Stomach (tissue), 9 donors: Measurements from ENCODE around the gene SNRPD2. TPM values are rescaled to one million over a fixed set of nuclear protein-coding genes. Genes with fewer than 3 reads are reported as not detected.

Experiments
- DNase-seq, 2 donors: peaks; one replicate each; pipeline versions ENCODE4 v3.0.0 to v3.0.0-alpha.2; 2013 to 2019
- H3K27ac ChIP-seq, 5 donors: fragments of 200-600 bp in 4 of 5; sonication (generic) in 4 of 5; one replicate each; pipeline ENCODE4 v1.5.1; 2013 to 2019; ENCODE audit warnings: mild to moderate bottlenecking in 1 of 5, moderate library complexity in 1 of 5
- H3K27me3 ChIP-seq, 3 donors: fragments of 200-600 bp; sonication (generic); one replicate each; pipeline ENCODE4 v1.5.1; 2017 to 2019; ENCODE audit warnings: mixed run types in 1 of 3
- H3K36me3 ChIP-seq, 4 donors: fragments of 200-600 bp; sonication (generic); 1 replicate in 3 of 4; 2 replicates in 1 of 4; pipeline ENCODE4 v1.5.1; 2016 to 2019
- H3K4me1 ChIP-seq, 4 donors: fragments of 200-600 bp; sonication (generic); one replicate each; pipeline ENCODE4 v1.5.1; 2016 to 2019
- H3K4me3 ChIP-seq, 4 donors: fragments of 200-600 bp; sonication (generic) in 3 of 4; one replicate each; pipeline ENCODE4 v1.5.1; 2016 to 2019; ENCODE audit warnings: mild to moderate bottlenecking in 1 of 4
- H3K9me3 ChIP-seq, 4 donors: fragments of 200-600 bp; sonication (generic); one replicate each; pipeline ENCODE4 v1.5.1; 2016 to 2019
- EP300 ChIP-seq: sonication (generic); formaldehyde crosslinking; IDR thresholded peaks from one replicate; pipeline ENCODE4 v1.6.1; 2017; ENCODE audit warnings: antibody characterized with exemption
- POLR2A ChIP-seq, 4 donors: fragments of 450-650 bp; IDR thresholded peaks; one replicate each; pipeline ENCODE4 v1.6.1; 2016; ENCODE audit warnings: antibody characterized with exemption in 4 of 4, control low read depth in 2 of 4, mild to moderate bottlenecking in 1 of 4, moderate library complexity in 1 of 4
- POLR2AphosphoS5 ChIP-seq, 3 donors: sonication (generic); formaldehyde crosslinking; IDR thresholded peaks; one replicate each; pipeline ENCODE4 v1.6.1; 2016; ENCODE audit warnings: antibody characterized with exemption in 3 of 3
- WGBS, 5 donors: extraction: QIAGEN DNeasy Blood & Tissue Kit in 3 of 5; methylation state at CpG; one replicate each; pipeline versions ENCODE4 v1.1.5 to v1.1.7; 2013 to 2018; 5-methylcytosine and 5-hydroxymethylcytosine counted together
- intact Hi-C: fragments of 100-400 bp; cut with DNase I; formaldehyde crosslinking; loops from one replicate; pipeline ENCODE4 v1.15.1; 2023; ENCODE audit warnings: low total_unique reads
- polyA plus RNA-seq, 3 donors: library from polyadenylated mRNA; stranded (reverse); fragments of 200-250 nt; gene quantifications; one replicate each; pipeline ENCODE4 v1.2.3, GENCODE V29; 2013
- total RNA-seq, 5 donors: library from RNA; depleted of rRNA; stranded (reverse); fragments of >200 nt; gene quantifications; one replicate each; pipeline versions ENCODE4 v1.1.0 to v1.2.3, GENCODE V29; 2014 to 2016
- TF ChIP-seq, protein P1 (sequence below), 7 experiments: fragments of 450-650 bp in 4 of 7; fragments of 200-600 bp in 3 of 7; sonication (generic) in 3 of 7; IDR thresholded peaks; one replicate each; pipeline ENCODE4 v1.5.1; 2016 to 2019; ENCODE audit warnings: antibody characterized with exemption in 7 of 7, control low read depth in 2 of 7, mild to moderate bottlenecking in 1 of 7
- donor health status: healthy with polysubstance abuse.
- donor health status: Bipolar disorder and iron deficiency.
- donor health status: healthy.

The SNRPD2 gene
- total and polyA plus RNA-seq, 8 donors = 79.9 to 511 (median 182) TPM

DNA sequence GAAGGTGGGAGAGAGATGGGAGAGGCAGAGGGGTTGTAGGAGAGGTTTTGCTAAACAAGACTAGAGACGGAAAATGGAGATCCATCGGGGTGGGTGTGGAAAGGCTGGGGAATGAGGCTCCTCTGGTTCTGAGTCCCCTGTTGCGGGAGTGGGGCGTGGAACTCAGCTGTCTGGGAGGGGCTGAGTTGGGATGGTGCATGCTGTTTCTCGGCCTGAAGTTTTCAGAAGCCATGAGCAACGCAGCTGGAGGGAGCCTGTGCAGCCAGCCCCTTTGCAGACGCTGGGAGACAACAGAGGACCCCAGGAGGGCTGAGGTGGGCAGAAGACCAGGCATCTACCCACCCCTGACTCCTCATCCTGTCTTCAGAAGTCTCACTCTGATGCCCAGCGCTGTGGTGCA, 31.1 kb downstream of the SNRPD2 start:
- TF ChIP-seq, protein P1, sequence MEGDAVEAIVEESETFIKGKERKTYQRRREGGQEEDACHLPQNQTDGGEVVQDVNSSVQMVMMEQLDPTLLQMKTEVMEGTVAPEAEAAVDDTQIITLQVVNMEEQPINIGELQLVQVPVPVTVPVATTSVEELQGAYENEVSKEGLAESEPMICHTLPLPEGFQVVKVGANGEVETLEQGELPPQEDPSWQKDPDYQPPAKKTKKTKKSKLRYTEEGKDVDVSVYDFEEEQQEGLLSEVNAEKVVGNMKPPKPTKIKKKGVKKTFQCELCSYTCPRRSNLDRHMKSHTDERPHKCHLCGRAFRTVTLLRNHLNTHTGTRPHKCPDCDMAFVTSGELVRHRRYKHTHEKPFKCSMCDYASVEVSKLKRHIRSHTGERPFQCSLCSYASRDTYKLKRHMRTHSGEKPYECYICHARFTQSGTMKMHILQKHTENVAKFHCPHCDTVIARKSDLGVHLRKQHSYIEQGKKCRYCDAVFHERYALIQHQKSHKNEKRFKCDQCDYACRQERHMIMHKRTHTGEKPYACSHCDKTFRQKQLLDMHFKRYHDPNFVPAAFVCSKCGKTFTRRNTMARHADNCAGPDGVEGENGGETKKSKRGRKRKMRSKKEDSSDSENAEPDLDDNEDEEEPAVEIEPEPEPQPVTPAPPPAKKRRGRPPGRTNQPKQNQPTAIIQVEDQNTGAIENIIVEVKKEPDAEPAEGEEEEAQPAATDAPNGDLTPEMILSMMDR (IDR thresholded peaks at IDR 0.05) = no peak
- TF ChIP-seq POLR2A (IDR thresholded peaks at IDR 0.05) (no peak), POLR2AphosphoS5 (IDR thresholded peaks at IDR 0.05) (no peak), EP300 (no peak)

DNA sequence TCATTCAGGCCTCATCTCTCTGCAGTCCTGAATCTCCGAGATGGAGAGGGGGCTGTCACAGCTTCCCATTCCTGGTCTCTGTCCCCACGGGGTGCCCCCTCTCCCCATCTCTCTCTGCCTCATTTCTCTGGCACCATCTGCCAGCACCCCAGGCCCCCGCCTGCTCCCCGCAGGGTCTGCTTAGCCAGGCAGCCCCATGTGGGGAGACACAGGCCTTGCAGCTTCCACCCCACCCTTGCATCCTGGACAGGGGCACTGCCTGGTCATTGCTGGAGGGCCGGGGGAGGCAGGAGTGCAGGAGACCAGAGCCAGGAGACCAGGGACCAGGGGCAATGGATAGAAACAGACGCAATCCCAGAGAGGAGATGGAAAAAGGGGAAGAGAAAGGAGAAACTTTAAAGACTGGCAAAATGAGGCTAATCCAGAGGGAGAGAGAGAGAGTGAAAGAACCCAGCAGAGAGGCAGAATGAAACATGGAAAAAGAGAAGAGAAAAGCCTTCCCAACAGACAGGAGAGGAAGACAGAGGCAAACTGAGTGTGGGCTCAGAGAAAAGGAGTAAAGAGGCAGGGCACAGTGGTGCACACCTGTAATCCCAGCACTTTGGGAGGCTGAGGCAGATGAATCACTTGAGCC, 32.5 kb downstream of the SNRPD2 start:
- no peaks in the 10 kb centered on the region for H3K36me3 ChIP-seq
- H3K9me3 ChIP-seq = no peaks in the 10 kb centered on the region
- intact Hi-C loops = no loop called here
- no peak overlapping the region for H3K27ac ChIP-seq
- peaks cover 0 to 53% (median 0%) of the 10 kb centered on the region in 3 donors for H3K27me3 ChIP-seq
- WGBS, 5 donors = 72 to 80% (median 75%) methylated on average over 6 of the region's 6 CpGs
- no peak for TF ChIP-seq POLR2A (IDR thresholded peaks at IDR 0.05)
- TF ChIP-seq EP300 = no peak
- TF ChIP-seq, protein P1 (IDR thresholded peaks at IDR 0.05) = no peak
- TF ChIP-seq POLR2AphosphoS5 (IDR thresholded peaks at IDR 0.05) = no peak
- no peak for DNase-seq
- no peak overlapping the region for H3K4me3 ChIP-seq
- H3K4me1 ChIP-seq = no peaks in the 10 kb centered on the region

More for the DNA sequence above, 31.1 kb downstream of the SNRPD2 start:
- DNase-seq = no peak
- Histone ChIP-seq H3K36me3 (no peaks in the 10 kb centered on the region), H3K27me3 (peaks cover 0 to 64% (median 0%) of the 10 kb centered on the region in 3 donors), H3K9me3 (no peaks in the 10 kb centered on the region), H3K4me1 (no peaks in the 10 kb centered on the region), H3K4me3 (no peak overlapping the region), H3K27ac (no peak overlapping the region)
- WGBS, 5 donors = 39 to 49% (median 40%) methylated on average over 7 to 8 of the region's 8 CpGs
- intact Hi-C loops = no loop called here

- peak in 1 of 2 donors; percentile 75 for DNase-seq
- WGBS, 5 donors = 25 to 34% (median 28%) methylated on average over 14 of the region's 14 CpGs
- intact Hi-C loops = no loop called here
- no peaks in the 10 kb centered on the region for H3K9me3 ChIP-seq
- H3K36me3 ChIP-seq = no peaks in the 10 kb centered on the region
- no peak overlapping the region for H3K27ac ChIP-seq
- H3K27me3 ChIP-seq = peaks cover 0 to 40% (median 0%) of the 10 kb centered on the region in 3 donors
- TF ChIP-seq POLR2AphosphoS5 (IDR thresholded peaks at IDR 0.05) = no peak
- TF ChIP-seq POLR2A (IDR thresholded peaks at IDR 0.05) = no peak
- TF ChIP-seq EP300 = no peak
- TF ChIP-seq, protein P1 (IDR thresholded peaks at IDR 0.05) = no peak
- no peak overlapping the region for H3K4me3 ChIP-seq
- no peaks in the 10 kb centered on the region for H3K4me1 ChIP-seq
These were observed 34.1 kb downstream of the SNRPD2 start for GRCh38 chr19:45657520-45658167.

GRCh38 chr19:45655073-45655472, 36.7 kb downstream of the SNRPD2 start:
- H3K4me1 ChIP-seq = no peaks in the 10 kb centered on the region
- peaks cover 0 to 28% (median 0%) of the 10 kb centered on the region in 3 donors for H3K27me3 ChIP-seq
- intact Hi-C loops = no loop called here
- WGBS, 5 donors = 31 to 94% (median 70%) methylated on average over 3 of the region's 3 CpGs
- DNase-seq = no peak
- no peak overlapping the region for H3K27ac ChIP-seq
- TF ChIP-seq POLR2AphosphoS5 (IDR thresholded peaks at IDR 0.05) = no peak
- no peak for TF ChIP-seq POLR2A (IDR thresholded peaks at IDR 0.05)
- no peaks in the 10 kb centered on the region for H3K36me3 ChIP-seq
- no peak overlapping the region for H3K4me3 ChIP-seq
- no peaks in the 10 kb centered on the region for H3K9me3 ChIP-seq

DNA sequence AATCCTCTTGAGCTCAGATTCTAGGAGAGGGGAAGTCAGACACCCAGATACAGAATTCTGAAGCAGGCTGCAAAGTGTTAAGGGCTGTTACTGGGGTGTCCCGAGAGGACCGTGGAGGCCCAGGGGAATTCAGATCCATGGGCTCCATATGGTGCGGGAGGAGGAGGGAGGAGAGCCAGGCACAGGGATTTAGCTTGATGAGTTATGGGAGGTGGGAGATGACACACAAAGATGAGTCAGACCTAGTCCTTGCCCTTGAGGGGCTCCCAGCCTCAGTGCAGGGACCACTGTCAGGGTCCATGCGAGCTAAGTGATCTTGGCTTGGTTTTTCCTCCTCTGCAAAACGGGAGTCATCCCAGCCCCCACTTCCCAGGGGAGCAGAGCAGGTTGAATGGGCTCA, 38.1 kb downstream of the SNRPD2 start:
- TF ChIP-seq POLR2AphosphoS5 (IDR thresholded peaks at IDR 0.05) (no peak), POLR2A (IDR thresholded peaks at IDR 0.05) (no peak), EP300 (no peak)
- TF ChIP-seq, protein P1 (IDR thresholded peaks at IDR 0.05) = no peak
- intact Hi-C loops = no loop called here
- Histone ChIP-seq H3K27ac (no peak overlapping the region), H3K4me3 (no peak overlapping the region), H3K4me1 (no peaks in the 10 kb centered on the region), H3K27me3 (peaks cover 0 to 21% (median 0%) of the 10 kb centered on the region in 3 donors), H3K9me3 (no peaks in the 10 kb centered on the region), H3K36me3 (no peaks in the 10 kb centered on the region)
- no peak for DNase-seq
- 42 to 52% (median 48%) methylated on average over 5 of the region's 5 CpGs for WGBS, 5 donors
